ENCODE results near the gene TRAPPC2L.

The TRAPPC2L gene

DNA sequence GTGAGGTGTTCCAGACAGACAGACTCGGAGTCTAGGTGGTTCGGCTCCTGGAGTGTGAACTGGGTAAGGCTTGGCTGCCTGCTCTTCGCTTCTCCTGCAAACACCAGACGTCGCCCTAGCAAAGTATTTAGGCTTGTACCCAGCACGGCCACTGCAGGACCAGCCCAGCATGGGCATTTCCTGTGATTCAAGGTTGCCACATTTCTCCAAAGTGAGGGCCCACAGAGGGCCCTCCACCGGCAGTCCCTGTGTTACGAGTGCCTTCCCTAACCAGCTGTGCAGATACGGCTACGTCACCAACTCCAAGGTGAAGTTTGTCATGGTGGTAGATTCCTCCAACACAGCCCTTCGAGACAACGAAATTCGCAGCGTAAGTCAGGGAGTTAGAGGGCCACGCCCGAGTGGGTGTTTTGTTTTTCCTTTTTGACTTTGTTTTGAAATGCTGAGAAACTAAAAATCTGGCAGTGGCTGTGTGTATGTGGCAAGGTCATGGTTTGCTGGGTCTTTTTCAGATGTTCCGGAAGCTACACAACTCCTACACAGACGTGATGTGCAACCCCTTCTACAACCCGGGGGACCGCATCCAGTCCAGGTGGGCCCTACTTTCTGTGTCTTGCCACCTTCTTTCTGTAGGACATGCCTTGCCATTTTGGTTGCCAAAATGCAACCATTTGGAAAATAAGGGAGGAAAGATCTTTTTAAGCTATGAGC, 2.6 kb downstream of the TRAPPC2L start:
- no peak for DNase-seq (ENCODE audit: low read depth in 2 of 2)

DNA sequence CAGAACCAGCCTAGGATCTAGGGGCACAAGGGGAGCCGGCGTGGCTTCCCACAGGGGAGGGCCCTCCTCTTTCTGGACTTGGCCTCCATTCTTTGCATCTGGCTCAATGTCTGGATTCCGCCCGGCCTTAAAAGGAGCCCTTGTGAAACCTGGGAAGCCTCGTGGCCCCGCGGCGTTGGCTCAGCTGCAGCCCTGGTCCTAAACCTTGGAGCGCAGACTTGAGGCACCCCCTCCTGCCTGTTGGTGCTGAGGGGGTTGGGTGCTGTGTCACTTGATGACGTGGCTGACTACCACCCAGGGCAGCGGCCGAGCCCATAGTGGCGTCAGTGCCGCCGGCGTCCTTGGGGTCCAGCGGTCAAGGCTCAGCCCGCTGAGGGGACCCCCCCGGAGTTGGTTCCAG, 4.4 kb downstream of the TRAPPC2L start:
- DNase-seq (ENCODE audit: low read depth in 2 of 2): no peak

DNA sequence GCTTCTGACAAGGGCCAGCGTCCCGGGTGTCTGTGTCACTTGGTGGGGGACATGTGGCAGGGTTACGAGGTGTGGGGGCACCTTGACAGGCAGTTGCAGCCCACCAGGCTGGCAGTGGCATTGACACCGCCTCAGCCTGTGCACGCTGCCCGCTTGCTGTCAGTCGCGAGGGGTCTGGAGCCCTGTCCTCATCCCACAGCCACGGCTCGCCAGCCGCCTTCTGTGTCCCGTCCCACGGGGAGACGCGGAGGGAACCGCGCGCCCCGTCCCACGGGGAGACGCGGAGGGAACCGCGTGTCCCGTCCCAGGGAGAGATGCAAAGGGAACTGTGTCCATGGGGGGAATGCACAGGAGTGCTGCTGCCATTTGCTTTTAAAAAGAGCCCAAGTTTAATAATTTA, 6.0 kb downstream of the TRAPPC2L start:
- DNase-seq (ENCODE audit: low read depth in 2 of 2): no peak

DNA sequence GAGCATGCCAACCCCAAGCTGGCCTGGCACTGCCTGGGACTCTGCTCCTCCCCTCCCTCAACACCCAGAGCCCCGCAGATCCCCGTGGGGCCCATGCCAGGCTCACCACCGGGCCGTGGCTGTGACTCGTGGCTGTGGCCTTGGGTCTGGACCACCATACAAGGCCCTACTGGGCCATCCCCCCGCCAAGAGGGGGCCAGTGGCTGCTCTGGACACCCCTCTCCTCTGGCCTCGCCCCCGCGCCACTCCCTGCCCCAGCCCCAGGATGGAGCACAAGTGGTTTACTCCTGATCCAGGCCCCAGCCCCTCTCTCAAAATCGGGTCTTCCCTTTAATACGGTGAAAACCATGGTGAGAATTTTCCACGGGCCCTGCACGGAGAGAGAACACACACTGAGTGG, 6.5 kb downstream of the TRAPPC2L start:
- no peak for DNase-seq (ENCODE audit: low read depth in 2 of 2)

DNA sequence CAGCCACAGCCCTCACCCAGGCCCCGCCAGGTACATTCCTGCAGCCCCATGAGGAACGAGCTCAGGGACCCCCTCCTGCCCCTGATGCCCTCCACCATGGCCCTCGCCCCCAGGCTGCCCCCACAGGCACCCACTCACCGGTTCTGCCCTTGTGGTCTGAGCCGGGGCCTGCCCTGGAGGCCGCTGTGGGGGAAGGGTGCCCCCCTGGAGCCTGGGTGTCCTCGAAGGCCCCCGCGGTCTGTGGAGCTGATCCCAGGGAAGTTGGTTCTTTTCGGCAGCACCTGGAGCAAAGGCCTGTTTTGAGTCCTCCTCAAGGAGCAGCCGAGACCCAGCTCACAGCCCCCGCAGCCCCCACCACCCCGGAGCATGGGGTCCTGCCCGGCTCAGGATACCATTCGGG, 7.2 kb downstream of the TRAPPC2L start:
- no peak for DNase-seq (ENCODE audit: low read depth in 2 of 2)

DNA sequence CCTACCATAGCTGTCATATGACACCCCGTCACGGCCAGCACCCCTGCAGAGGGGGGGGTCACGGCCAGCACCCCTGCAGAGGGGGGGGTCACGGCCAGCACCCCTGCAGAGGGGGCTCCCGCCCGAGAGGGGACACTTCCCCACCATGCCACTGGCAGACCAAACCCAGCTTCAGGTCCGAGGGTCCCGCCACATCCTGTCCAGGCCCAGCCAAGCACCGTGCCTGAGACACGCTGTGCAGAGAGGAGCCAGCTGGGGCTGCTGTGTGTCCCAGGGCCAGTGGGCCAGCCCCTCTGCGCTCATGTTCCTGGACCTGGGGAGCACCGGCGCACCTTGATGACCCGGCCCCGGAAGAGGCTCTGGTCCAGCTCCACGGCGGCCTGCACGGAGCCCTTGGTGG, 7.6 kb downstream of the TRAPPC2L start:
- DNase-seq (ENCODE audit: low read depth in 2 of 2): no peak

DNA sequence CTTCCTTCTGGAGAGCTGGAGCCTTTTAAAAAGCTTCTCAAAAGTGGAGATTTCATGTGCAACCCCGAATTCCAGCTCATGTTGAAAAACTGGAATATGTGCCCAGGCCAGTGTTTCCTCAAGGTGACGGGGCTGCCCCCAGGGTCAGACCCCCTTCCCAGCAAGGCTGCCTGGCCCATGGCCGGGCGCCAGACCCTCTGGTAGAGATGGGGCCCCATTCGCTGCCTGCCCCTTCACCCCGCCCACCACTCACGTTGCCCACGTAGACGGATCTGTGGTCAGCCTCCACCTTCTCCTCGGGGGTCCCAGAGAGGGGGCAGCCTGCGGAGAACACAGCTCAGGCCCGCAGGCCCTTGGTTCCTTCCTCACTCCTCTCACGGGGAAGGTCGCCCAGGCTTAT, 8.4 kb downstream of the TRAPPC2L start:
- DNase-seq (ENCODE audit: low read depth in 2 of 2): no peak

DNA sequence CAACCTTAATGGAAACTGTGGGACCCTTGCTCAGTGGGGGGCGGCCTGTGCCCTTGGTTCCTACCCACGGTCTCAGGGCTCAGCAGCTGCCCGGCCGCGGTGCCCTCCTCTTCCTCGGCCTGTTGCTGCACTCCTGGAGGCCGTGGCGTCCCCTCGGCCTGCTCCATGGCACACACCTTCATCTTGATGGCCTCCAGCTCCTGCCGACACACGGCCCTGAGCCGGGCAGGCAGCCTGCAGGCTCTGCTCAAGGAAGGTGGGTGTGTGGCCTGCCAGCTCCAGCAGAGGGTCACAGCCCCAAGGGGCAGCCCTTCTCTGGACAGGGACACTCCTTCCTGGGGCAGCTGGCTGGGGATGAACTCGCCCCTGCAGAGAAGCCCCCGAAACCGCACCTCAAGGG, 8.8 kb downstream of the TRAPPC2L start:
- no peak for DNase-seq (ENCODE audit: low read depth in 2 of 2)

DNA sequence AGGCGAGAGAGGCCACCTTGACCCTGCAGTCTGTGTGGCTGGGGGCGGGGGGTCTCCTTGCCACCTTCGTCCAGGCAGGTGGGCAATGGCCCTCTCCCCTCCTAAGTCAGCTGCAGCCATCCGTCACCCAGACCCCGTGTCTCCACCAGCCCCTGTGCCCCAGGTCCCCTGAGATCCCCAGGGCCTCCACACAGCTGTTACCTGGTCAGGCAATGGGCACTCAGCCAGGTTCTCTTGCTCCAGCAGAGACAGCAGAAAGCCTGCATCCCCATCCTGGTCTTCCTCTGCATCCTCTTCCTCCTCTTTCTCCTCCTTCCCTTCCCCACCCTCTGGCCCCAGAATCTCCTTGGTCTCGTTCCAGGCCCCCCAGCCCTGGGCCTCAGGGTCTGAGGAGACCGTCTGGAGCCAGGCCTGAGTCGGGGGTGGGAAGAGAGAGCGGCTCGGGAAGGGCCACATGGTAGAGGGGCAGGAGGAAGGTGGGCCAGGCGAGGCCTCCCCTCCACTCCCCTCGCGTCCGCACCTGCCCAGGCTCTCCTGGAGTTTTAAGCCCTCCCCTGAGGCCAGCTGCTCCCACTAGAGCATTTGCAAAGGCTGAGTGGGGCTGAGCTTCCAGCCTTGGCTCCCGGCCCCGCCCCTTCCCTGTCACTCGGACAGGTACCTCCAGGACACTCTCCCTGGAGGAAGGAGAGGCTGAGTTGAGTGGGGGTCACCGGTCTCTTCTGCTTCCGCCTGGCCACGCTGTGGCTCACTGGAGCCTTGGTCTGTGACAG, 9.4 kb downstream of the TRAPPC2L start, which contains the start of gene PABPN1L:
TSS of gene PABPN1L (minus strand) at position 510 of the 770 bp plus-strand sequence. CDS start at position 456, 54 bp downstream.
- no peak for DNase-seq (ENCODE audit: low read depth in 2 of 2)

DNA sequence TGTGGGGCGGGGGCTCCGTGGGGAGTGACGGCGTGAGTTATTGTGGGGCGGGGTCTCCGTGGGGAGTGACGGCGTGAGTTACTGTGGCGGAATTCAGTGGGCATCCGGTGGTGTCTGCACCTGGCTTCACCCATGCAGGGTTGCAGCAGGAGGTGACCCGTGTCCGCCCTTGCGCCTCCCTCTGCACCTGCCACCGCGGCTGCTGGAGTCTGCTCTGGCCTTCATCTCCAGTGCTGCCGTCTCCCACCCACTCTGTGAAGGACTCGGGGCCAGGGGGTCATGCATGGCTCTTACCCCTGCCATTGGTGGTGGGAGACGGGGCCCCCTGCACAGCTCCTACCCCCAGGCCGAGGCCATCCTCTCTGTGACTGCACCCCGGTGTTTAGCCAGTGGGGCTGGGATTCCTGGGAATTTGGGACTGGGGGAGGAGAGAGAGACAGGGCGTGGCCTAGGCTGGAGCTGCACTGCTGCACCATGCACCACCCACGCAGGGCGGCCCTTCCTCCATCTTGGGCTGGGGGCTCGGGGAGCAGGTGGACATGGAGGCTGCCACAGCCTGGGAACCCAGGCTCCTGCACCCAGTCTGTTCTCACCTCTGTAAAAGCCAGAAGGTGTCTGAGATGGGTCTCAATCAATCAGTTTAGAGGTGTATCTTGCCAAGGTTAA, 10.8 kb downstream of the TRAPPC2L start:
- DNase-seq (ENCODE audit: low read depth in 2 of 2): no peak

DNA sequence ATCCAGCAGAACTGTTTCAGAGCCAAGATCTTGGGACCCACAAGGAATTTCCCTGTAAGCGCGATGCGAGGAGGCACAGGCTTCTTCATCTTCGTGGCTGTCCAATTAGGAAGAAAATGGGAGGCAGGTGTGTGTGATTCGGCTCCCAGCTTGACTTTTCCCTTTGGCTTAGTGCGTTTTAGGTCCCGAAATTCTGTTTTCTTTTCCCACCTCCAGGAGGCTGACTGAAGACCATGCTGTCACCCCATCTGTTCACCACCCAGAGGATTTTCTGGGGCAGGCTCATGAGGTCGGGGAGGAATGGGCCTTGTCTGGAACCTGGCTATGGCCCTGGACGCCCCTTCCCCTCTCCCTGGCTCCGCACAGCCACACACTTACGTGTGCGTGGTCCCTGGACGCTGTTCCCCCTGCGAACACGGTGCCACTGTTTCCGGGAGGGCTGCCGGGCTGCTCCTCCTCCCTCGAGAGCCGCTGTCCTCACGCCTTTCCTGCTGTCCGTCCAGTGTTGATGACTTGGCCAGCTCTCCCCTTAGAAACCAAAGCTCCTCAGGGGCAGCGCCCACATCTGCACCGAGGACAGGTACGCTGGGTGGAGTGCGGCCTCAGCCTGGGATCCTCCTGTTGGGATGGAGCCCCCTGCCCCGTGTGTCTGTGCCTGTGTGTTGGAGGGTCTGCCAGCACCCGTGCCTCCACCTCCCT, 12.2 kb downstream of the TRAPPC2L start:
- no peak for DNase-seq (ENCODE audit: low read depth in 2 of 2)

DNA sequence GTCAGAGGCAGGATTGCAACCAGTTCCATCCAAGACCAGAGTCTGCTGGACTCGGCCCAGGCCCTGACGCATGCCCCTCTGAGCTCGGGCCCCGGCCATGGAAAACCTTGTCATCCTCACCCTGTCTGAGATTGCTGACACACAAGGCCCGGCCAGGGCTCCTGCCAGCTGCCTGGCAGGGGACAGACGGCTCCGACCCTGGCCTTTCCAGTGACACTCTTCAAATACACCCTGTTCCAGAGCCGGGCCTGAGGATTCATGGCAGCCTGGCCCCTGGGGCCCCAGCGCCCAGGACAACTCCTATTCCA, 12.7 kb downstream of the TRAPPC2L start:
- DNase-seq (ENCODE audit: low read depth in 2 of 2): no peak

DNA sequence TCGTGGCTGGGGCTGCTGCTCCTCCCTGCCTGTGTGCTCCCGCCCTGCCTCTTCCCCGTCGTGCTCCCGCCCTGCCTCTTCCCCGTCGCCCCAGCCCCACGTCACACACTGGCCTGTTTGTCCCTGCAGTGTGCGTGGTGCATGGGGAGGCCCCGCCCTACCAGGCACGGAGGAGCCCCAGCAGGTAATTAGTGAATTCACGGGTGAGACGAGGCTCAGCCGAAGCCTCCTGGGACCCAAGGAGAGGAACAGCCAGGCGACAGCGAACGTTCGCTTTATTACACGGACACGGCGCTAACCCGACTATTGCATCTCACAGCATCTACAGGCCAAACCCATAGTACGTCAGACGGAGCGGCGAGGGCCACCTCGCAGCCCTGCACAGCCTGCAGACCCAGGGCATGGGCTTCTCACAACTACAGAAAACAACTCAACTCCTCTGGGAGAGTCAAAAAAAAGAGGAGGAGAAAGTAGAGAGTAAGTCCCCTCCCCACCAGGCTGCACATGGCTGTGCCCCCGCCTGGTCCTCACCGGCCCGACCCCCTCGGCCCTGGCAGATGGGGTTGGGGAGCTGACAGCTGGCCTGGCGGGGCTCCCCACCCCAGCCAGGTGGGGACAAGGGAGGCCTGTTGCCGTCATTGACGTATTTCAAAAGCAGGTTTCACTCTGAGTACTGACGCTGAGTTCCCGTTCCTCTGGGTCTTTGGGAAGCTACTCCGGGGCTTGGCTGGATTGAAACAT, 13.9 kb downstream of the TRAPPC2L start:
- DNase-seq (ENCODE audit: low read depth in 2 of 2): no peak

DNA sequence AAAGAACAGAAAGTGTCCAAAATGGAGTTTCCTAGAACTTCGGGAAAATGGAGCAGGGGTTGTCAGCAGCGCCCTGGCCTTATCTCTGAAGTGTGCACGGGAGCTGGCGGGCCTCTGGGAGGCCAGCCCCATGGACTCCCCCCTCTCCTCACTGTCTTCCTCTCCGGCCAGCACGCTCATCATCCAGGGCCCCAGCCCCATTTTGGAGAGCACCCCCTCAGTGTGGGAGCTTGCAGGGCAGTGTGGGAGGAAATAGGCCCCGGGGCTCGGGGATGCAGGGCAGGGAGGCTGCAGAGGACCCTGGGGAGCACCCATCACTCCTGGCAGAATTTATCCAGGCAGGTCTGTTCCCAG, 14.4 kb downstream of the TRAPPC2L start:
- no peak for DNase-seq (ENCODE audit: low read depth in 2 of 2)

DNA sequence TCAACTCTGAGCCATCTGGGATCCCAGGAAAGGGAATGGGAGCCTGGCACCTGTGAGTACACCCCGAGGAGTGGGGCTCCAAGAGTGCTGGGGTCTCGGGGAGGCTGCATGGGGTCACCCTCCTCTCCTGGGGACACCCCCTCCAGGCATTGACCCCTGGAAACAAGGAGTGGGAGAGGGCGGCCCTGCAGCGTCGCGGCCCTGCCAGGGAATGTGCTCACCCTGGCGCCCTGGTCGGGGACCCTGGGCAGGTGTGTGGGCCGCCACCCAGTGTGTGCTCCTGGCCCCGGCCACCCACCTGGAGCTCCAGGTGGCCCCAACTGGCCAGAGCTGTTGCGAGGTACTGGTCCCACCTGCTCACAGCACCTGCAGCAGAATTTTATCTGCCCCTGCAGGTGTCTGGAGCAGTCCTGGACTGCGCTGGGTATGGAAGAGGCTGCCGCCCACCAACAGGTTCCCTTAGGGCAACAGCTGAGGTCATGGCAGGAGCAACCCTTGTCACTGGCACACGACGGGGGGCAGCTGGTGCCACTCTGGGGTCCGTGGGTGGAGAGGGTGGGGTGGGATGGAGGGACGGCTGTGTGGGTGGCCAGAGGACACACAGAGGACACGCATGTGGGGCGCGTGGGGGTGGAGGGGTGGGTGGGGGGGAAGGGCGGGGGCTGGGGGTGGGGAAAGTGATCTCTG, 14.9 kb downstream of the TRAPPC2L start:
- DNase-seq (ENCODE audit: low read depth in 2 of 2): no peak

DNA sequence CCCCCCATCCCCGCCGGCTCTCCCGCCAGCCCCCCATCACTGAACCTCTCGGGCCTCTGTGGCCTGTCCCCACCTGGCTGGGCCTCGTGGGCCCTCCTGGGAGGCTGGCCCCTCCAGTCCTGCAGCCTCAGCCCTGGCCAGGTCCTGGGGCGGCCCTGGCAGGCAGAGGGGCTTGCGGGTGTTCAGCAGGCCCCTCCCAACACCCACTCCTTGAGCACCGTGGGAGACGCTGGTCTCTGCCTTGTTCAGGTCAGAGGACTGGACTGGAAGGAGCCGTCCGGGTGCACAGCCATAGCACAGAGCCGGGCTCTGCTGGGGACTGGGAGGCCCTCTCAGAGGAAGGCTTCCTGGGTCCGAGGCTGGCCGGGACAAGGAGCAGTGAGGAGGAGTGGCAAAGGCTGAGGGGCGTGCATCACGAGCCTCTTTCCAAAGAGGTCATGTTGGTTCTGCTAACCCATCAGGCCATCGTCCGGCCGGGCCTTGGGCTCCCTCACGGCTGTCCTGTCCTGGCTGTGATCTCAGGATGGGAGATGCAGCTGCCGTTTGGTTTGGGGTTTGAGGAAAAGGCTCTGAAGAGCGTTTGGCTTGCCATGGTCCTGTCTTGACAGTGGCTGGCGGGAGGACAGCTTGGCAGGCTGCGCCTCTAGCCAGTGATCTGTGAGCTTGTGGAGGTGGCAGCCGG, 15.9 kb downstream of the TRAPPC2L start:
- no peak for DNase-seq (ENCODE audit: low read depth in 2 of 2)

DNA sequence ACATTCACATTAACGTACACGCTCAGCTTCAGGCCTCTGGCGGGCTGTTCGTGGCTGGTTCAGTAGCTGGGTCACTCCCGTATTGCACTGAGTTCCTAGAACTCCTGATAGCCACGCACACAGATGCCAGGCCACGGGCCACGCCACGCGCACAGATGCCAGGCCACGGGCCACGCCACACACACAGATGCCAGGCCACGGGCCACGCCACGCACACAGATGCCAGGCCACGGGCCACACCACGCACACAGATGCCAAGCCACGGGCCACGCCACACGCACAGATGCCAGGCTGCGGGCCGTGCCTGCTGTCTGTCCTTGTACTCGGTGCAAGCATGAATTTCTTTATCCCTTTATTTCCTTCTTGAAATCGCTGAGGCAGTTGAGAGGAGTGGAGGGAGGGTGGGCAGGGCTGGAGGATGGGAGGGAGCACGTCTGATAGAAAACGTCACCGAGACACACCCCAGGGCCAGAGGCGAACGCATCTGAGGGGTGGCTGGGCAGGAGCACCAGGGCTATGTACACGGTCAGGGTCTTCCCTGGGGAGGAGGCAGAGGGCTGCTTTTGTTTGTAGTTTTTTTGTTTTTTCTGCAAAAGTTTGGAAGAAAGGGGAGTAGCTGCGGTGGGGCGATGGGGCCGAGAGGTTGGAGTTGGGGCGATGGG, 18.1 kb downstream of the TRAPPC2L start:
- no peak for DNase-seq (ENCODE audit: low read depth in 2 of 2)

DNA sequence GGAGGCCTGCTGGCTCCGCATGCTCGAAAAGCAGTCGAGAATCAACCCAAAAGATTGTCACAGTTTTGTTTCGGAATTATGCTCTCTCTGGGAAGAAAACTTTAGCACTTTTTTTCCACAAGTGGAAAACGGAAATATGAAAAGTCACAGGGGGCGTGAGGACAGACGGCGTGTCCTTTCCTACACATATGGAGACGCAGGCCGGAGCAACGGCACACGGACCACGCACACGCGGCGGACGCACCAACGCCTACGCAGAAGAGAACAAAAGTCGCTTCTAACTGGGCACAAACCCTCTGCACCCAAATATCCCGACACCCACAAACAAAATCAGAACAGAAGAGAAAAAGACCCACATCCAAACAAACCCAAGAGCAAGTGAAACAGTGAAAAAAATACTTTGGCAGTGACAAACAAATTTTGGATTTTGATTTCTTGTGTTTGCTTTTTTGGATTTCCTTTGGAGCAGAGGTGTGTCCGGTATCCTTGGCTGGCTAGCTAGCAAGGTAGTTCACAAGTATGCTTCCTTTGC, 18.8 kb downstream of the TRAPPC2L start:
- DNase-seq (ENCODE audit: low read depth in 2 of 2): no peak

DNA sequence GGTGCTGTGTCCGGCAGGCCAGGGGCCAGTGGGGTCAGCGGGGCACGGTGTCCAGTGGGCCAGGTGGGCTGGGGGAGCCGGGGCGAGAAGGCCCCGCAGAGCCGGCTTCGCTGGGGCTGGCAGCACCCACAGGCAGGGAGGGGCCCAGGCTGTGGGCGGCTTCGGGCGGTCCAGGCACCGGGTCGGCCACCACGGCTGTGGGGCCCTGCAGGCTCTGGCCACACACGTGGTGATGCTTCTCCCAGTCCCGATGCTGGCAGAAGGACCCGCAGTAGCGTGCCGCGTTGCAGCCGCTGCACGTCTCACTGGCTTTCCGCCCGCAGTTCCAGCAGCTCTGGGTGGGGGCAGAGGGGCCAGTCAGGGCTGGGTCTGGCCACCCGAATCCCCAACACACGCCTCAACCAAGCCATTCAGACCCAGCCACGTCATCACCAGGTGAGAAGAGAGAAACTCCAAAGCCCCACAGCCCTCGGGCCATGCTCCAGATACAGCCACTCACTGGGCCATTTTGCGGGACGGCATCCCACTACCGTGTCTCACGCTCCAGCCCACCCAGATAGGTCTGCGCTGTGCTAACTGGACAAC, 20.1 kb downstream of the TRAPPC2L start:
- no peak for DNase-seq (ENCODE audit: low read depth in 2 of 2)
